GM12872 (cell line): ENCODE results near the gene GNG10.

ENCODE experiments used
- CTCF ChIP-seq: IDR thresholded peaks from 3 replicates; pipeline ENCODE4 v1.5.1; 2011; ENCODE audit warnings: low read depth, mild to moderate bottlenecking, low read length, moderate library complexity; ENCODE audit not compliant: insufficient read depth

Gene GNG10

GRCh38 chr9:111676116-111676515 is 14.7 kb downstream of the GNG10 start:
- no peak for TF ChIP-seq CTCF

GRCh38 chr9:111678293-111678692 is 16.9 kb downstream of the GNG10 start:
- TF ChIP-seq CTCF = no peak

GRCh38 chr9:111679199-111679598 is 17.8 kb downstream of the GNG10 start:
- TF ChIP-seq CTCF = no peak

- no peak for TF ChIP-seq CTCF
These were observed 22.0 kb downstream of the GNG10 start for GRCh38 chr9:111683392-111683791.

- TF ChIP-seq CTCF = peak; percentile 34; the same call in 1 of the 3 replicates
These were observed 30.4 kb downstream of the GNG10 start for GRCh38 chr9:111691672-111692329.

GRCh38 chr9:111696796-111697195 is 35.4 kb downstream of the GNG10 start:
- TF ChIP-seq CTCF = no peak

GRCh38 chr9:111700776-111701175 is 39.4 kb downstream of the GNG10 start:
- TF ChIP-seq CTCF = no peak
